GM19351 (cell line): Measurements from ENCODE around the gene C21orf58.

Source experiments
- ATAC-seq: cut with Tn5 transposase; IDR thresholded peaks from one replicate; pipeline ENCODE4 v1.9.1; 2021; ENCODE audit warnings: mild to moderate bottlenecking, moderate library complexity; ENCODE audit not compliant: unreplicated experiment

The C21orf58 gene

GRCh38 chr21:46297338-46298271 is 26.1 kb downstream of the C21orf58 start:
- ATAC-seq, result no peak

- no peak for ATAC-seq
Observed at GRCh38 chr21:46295996-46296752, 27.5 kb downstream of the C21orf58 start.

- ATAC-seq, result no peak
Observed at GRCh38 chr21:46295177-46295770, 28.4 kb downstream of the C21orf58 start.

- no peak for ATAC-seq
Observed at GRCh38 chr21:46294647-46295176, 29.0 kb downstream of the C21orf58 start.

- no peak for ATAC-seq
Observed at GRCh38 chr21:46291561-46291960, 32.1 kb downstream of the C21orf58 start.

GRCh38 chr21:46289655-46290179 is 34.0 kb downstream of the C21orf58 start:
- ATAC-seq, result no peak

GRCh38 chr21:46287541-46287940 is 36.1 kb downstream of the C21orf58 start:
- ATAC-seq, result no peak

GRCh38 chr21:46286648-46287002 is 37.0 kb downstream of the C21orf58 start:
- peak; percentile 6 for ATAC-seq

GRCh38 chr21:46285761-46286647 is 37.7 kb downstream of the C21orf58 start, which contains the start of gene YBEY:
YBEY (plus strand) TSS chr21:46286342; CDS start chr21:46286914, 572 bp downstream.
- peak; percentile 82 for ATAC-seq

GRCh38 chr21:46285206-46285661 is 38.4 kb downstream of the C21orf58 start, which contains the start of gene MCM3AP:
MCM3AP (minus strand) TSS chr21:46285611; CDS start chr21:46285286, 325 bp downstream.
- ATAC-seq, result no peak

GRCh38 chr21:46284733-46285132 is 38.9 kb downstream of the C21orf58 start:
- ATAC-seq, result no peak

GRCh38 chr21:46284077-46284644 is 39.5 kb downstream of the C21orf58 start:
- ATAC-seq, result no peak

GRCh38 chr21:46274797-46275390 is 48.8 kb downstream of the C21orf58 start:
- no peak for ATAC-seq

- ATAC-seq, result no peak
Observed at GRCh38 chr21:46273341-46273740, 50.3 kb downstream of the C21orf58 start.

- no peak for ATAC-seq
Observed at GRCh38 chr21:46269466-46269865, 54.2 kb downstream of the C21orf58 start.

- ATAC-seq, result no peak
Observed at GRCh38 chr21:46268371-46268770, 55.3 kb downstream of the C21orf58 start.

GRCh38 chr21:46266946-46267345 is 56.7 kb downstream of the C21orf58 start:
- ATAC-seq, result no peak

- no peak for ATAC-seq
Observed at GRCh38 chr21:46265736-46266525, 57.7 kb downstream of the C21orf58 start.
